Measurements from ENCODE around the gene C20orf141.
A peak's percentile ranks its signal among the peaks of the same experiment; 100 is the strongest.
"Not testable (repeated sequence)": the region's sequence is repeated elsewhere in the genome, so short reads cannot be mapped to it uniquely, and the experiment has no call there.

The C20orf141 gene

DNA sequence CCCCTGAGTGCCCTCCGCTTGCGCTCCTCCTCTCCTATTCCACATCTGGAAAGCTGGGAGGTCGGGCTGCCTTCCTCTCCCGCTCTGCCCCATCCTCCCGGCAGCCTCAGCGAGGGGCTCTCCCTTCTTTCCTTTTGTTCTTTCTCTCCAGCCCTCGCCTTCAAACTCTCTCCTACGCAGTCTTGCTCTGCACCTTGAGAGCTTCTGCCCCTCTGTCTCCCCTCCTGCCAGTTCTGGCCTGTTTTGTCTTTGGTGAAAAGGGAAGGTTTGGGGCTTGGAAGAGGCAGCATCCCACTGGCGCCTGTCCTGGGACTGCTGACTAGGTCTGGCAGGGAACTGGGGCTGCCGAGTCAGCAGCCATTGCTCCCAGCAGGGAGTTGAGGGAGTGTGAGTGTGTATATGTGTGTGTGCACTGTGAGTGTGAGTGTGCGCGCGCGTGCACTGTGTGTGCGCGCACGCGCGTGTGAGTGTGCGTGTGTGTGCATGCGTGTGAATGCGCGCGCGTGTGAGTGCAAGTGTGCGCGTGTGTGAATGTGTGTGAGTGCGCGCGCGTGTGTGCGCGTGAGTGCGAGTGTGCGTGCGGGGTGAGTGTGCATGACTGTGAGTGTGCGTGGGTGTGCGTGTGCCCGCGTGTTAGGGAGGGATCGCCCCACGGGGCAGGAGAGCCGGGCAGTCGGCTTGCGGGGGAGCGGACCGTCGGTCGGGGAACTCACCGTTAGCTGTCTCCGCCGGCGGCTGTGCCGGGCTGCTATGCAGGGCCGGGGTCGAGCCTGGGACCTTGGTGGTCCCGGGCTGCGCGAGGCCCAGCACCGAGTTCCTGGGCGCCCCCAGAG, 14.9 kb upstream of the C20orf141 start:
- peak; percentile 46 for DNase-seq (ENCODE audit: low spot score)

GRCh38 chr20:2800521-2801285, 14.1 kb upstream of the C20orf141 start, which contains the start of gene CPXM1:
CPXM1 (minus strand) TSS chr20:2800627; CDS start chr20:2800572, 55 bp downstream.
- DNase-seq (ENCODE audit: low spot score) = no peak

DNA sequence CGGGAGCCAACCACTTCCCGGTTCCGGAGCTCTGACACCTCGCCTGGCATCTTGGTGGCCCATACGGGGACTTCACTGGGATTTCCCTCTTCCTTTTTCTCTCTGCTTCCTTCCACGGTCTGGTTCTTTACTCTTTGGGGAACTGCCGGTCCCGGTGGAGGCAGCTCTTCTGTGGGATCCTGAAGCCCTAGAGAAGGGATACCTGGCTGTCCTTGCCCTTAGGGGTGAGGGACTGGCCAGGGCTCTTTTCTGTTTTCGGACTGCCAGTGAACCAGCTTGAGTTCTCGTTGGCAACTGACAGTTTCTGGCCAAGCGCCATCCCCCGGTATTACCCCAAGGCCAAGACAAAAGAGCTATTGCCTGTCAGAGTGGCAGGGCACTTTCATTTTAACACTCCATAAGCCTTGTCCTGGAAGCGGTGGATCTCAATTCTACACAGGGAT, 13.5 kb upstream of the C20orf141 start:
- DNase-seq (ENCODE audit: low spot score) = no peak

DNA sequence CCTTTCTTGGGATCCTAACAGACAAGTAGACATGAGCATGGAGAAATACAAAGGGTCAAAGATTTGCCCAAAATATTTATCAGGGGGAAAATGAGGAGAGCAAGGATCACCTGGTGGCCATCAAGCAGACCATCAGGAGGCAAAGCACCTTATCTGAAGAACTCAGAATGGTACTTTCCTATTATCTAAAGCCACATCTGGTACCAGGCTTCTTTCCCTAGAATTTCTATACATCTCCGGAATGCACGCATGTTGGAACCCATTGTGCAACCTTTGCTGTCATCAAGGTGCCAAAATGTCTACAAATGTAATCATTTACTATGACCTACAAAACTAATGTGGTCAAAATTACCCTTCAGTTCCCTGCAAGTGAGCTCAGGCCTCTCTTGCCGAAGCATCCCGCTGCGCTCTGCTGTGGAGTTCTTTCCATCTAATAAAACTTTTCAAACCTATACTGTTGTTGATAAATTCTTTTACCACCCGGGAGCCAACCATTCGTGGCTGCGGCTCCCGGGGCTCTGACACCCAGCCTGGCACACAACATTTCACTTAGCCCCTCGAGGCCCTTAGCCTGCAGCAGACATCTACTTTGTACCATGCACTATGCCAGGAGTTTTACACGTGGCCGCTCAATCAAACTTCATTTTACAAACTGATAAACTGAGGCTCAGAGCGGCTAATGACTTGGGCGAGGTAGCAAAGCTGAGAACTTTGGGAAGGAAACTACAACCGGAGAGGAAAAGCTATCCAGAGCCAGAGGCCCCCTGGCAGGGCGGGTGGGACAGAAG, 10.6 kb upstream of the C20orf141 start:
- DNase-seq (ENCODE audit: low spot score) = no peak

DNA sequence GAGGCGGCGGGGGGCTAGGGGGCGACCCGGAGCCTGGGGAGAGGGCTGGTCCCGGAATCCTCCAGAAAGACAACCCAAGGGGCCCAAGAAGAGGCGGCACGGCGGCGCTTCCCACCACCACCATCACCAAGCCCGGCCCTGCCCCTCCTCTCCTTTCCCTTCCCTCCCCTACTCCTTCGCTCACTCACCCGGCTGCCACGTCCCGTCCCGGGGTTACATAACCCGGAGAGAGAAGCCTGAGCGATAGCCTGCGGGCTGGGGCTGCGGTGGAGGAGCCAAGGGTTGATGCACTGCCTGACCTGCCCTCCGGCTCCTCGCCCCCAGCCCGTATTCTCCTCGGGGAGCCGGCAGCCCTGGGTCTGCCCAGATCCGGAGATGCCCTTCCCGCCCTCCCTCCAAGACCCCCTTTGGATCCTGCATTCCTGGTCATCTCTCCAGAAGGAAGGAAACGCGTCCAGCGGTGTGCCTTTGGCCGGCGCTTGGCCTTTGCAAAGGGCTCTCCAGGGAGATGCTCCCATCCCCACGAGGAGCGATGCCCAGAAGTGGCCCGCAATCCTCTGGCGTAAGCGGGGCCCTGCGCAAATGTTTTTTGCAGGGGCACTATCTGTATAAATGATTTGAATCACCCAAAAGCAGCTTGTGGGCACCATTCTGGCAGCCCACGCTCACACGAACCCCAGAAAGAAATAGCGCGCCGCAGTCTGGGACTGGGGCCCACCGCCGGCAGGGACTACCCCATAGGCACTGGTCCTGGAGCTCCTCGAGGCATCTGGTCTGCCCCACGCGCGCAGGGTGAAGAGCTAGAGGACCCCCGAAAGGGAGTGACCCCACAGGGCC, 9.7 kb upstream of the C20orf141 start:
- DNase-seq (ENCODE audit: low spot score) = no peak

DNA sequence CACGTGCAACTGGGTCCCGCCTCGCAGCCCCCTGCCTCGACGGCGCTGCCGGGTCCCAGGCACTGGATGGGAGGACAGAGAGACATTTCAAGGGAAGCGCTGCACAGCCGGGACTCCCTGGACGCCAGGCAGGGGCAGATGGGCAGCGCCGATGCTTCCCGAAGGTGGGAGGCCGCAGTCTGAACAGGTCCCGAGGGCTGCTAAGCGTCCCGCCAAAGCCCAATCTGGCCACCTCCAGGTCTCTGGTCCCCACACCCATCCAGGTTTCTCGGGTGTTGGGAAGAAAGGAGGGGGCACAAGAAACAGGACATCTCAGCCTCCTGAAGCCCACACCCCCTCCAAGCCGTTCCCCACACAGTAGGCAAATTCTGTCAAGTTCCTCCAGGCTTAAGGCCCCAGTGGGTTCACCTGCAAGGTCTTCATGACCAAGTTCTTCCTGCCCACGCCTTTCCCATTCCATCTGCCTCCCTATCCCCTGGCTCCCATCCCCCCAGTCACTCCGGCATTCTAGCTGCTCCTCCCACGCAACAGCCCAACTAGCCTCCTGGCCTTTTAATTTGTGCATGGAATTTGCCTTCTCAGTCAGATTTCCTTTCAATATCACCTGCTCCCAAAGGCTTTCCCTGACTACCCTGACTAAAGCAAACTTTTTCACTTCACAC, 9.0 kb upstream of the C20orf141 start:
- DNase-seq (ENCODE audit: low spot score) = no peak

DNA sequence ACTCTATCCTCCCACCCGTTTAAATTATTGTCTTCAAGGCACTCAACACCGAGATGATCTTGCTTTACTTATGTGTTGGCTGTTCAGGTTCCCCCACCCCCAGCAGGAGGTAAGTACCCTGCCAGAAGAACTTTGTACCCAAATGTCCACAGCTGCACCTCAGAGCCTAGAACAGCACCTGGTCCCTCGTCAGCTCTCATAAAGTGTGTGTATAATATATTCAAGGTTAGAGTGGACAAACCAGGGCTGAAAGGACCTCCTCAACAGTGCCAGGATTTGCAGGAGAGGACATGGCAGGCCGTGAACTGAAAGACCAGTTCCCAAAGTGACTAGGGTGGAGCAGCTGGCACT, 8.5 kb upstream of the C20orf141 start:
- no peak for DNase-seq (ENCODE audit: low spot score)

DNA sequence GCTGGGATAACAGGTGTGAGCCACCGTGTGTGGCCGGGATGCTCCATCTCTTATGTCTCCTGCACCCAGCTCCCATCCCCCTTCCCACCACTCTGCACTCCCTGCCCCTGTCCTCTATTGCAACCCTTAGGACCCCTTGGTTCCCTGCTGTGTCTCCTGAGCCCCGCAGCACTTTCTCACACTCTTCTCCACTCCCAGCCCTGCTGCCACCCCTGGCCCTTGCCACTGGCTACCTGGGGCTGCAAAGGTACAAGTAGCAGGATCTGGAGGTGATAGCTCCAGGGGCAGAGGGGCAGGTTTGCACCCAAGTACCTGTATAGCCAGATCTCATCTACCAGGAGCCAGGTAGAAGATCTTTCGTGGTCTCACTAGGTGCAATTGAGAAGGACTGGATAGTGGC, 7.8 kb upstream of the C20orf141 start:
- no peak for DNase-seq (ENCODE audit: low spot score)

GRCh38 chr20:2807929-2808328, 6.9 kb upstream of the C20orf141 start:
- not testable (repeated sequence) for DNase-seq (ENCODE audit: low spot score)

DNA sequence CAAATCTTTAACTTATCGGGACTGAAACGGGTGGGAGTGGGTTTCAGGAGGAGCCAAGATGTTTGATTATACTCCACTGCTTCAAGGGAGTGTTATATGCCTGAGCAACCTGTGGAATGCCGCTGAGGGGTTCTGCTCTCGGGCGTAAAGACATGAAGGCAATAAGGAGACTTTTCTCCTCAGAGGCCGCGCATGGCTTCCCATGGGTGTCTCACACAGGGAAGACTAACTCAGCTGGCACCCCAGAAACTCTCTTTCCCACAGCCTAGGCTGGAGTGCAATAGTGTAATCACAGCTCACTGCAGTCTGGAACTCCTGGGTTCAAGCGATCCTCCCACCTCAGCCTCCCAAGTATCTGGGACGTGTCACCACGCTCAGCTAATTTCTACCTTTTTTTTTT, 5.1 kb upstream of the C20orf141 start:
- DNase-seq (ENCODE audit: low spot score) = no peak

DNA sequence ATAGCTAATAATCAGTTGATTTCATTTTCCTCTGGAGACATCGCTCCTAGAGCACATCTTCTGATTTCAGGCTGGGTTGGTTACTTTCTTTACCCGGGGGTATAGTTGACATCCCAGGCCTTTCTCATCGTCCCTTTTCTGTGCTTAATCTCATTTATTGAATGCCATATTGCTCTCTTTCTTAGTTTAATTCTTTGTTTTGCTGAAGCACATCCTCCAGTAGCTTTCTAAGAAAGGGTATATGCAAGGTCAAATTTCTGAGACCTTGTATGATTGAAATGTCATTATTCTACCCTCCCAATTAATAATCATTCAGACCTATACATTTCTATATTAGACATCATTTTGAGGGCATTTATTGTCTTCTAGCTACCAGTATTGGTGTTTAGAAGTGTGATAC, 2.6 kb upstream of the C20orf141 start:
- no peak for DNase-seq (ENCODE audit: low spot score)

- no peak for DNase-seq (ENCODE audit: low spot score)
These were observed 711 bp upstream of the C20orf141 start for GRCh38 chr20:2814076-2814475.

- no peak for DNase-seq (ENCODE audit: low spot score)
These were observed 584 bp downstream of the C20orf141 start for GRCh38 chr20:2815242-2815900.

GRCh38 chr20:2816030-2816582, 1.3 kb downstream of the C20orf141 start, which contains the start of gene TMEM239:
TMEM239 (plus strand) TSS chr20:2816364; CDS start chr20:2816555, 191 bp downstream.
- DNase-seq (ENCODE audit: low spot score) = no peak

GRCh38 chr20:2816583-2817340, 2.0 kb downstream of the C20orf141 start:
- no peak for DNase-seq (ENCODE audit: low spot score)

GRCh38 chr20:2817341-2817726, 2.5 kb downstream of the C20orf141 start:
- no peak for DNase-seq (ENCODE audit: low spot score)

- no peak for DNase-seq (ENCODE audit: low spot score)
These were observed 3.3 kb downstream of the C20orf141 start for GRCh38 chr20:2817891-2818595.

GRCh38 chr20:2820084-2820895, 5.5 kb downstream of the C20orf141 start:
- no peak for DNase-seq (ENCODE audit: low spot score)

Data from D341Med (cell line).